GM19455 (cell line): ENCODE data around the gene ABI1.
"Not testable (repeated sequence)": the region's sequence is repeated elsewhere in the genome, so short reads cannot be mapped to it uniquely, and the experiment has no call there.

Experiments
- ATAC-seq: cut with Tn5 transposase; IDR thresholded peaks from one replicate; pipeline ENCODE4 v1.9.1; 2021; ENCODE audit not compliant: unreplicated experiment

Gene ABI1

DNA sequence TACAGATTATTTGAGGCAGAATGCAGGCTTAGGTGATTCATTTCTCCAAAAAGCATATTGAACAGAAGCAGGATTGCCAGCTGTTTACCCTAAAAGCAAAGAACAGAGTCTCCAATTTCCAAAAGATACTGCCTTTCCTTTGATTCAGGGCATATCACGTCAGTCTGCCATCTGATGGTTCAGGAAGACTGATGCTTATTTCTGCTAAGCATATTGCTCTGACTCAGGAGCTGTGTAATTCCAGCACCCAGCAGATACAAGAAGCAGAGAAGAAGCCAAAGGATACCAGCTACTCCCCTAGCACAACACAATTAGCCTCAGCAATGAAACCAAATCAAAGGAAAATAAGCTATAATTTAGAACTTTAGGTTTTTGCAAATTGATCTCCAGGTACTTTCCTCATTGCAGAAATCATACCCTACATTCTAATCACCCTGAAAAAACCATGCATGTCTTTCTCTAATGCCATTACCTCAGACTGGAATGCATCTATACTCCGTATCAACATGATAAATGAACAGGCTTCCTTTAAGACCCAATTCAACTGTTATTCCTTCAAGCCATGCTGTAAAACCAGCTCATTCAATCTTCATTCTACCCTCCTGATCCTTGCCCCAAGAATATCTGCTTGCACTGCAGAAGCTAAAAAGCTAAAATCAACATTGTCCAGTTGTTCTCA lies 55.1 kb downstream of the ABI1 start:
- no peak for ATAC-seq

- no peak for ATAC-seq
These were observed 56.1 kb downstream of the ABI1 start for GRCh38 chr10:26804418-26805393.

GRCh38 chr10:26803849-26804248 lies 56.9 kb downstream of the ABI1 start:
- ATAC-seq: no peak

GRCh38 chr10:26802527-26802926 lies 58.2 kb downstream of the ABI1 start:
- ATAC-seq: no peak

GRCh38 chr10:26801831-26802230 lies 58.9 kb downstream of the ABI1 start:
- ATAC-seq: no peak

DNA sequence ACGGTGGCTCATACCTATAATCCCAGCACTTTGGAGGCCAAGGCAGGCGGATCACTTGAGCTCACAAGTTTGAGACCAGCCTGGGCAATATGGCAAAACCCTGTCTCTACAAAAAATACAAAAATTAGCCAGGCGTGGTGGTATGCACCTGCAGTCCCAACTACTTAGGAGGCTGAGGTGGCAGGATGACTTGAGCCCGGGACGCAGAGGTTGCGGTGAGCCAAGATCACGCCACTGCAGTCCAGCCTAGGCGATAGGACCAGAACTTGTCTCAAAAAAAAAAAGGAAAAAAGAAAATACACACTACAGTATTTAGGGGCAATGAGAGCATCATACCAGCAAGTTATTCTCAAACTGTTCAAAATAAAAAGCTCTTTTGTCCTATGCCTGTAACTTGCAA lies 59.5 kb downstream of the ABI1 start:
- no peak for ATAC-seq

GRCh38 chr10:26800468-26800867 lies 60.3 kb downstream of the ABI1 start:
- ATAC-seq: no peak

DNA sequence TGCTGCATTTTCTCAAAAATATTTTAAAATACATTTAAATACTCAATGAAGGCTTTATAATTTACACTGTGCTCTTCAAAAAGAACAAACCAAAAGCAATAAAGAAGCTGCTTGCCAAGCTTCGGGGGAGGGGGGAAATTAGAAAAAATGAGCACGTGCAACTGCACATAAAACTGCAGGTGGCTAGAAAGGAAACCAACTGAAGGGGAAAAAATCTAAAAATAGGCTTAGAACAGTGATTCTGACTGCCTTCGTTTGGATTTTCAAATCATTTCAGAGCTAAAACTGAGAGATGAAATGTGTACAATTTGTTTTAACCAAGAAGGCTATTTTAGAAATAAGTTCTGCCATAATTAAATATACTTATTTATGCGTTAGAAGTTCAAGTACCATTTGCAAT lies 61.4 kb downstream of the ABI1 start:
- no peak for ATAC-seq

DNA sequence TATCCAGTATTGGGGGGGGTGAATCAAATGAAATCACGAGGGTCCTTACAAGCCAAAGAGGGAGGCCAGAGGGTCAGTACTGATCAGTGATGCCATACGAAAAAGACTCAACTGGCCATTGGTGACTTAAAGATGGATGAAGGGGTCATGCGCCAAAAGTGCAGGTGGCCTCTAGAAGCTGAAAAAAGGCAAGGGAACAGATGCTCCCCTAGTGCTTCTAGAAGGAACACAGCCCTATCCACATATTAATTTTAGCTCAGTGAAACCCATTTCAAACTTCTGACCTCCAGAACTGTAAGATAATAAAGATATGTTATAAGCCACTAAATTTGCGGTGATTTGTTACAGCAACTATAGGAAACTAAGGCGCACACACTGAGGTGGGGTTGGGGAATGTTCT lies 62.5 kb downstream of the ABI1 start:
- ATAC-seq: no peak

GRCh38 chr10:26797340-26797739 lies 63.4 kb downstream of the ABI1 start:
- no peak for ATAC-seq

- ATAC-seq: no peak
These were observed 67.8 kb downstream of the ABI1 start for GRCh38 chr10:26792758-26793495.

GRCh38 chr10:26790221-26790995 lies 70.3 kb downstream of the ABI1 start:
- ATAC-seq: no peak

DNA sequence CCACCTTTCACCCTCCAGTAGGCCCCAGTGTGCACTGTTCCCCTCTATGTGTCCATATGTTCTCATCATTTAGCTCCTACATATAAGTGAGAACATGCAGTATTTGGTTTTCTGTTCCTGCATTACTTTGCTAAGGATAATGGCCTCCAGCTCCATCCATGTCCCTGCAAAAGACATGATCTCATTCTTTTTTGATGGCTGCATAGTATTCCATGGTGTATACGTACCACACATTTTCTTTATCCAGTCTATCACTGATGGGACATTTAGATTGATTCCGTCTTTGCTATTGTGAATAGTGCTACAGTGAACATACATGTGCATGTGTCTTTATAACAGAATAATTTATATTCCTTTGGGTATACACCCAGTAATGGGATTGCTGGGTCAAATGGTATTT lies 71.0 kb downstream of the ABI1 start:
- ATAC-seq: not testable (repeated sequence)

GRCh38 chr10:26787362-26787761 lies 73.4 kb downstream of the ABI1 start:
- no peak for ATAC-seq

DNA sequence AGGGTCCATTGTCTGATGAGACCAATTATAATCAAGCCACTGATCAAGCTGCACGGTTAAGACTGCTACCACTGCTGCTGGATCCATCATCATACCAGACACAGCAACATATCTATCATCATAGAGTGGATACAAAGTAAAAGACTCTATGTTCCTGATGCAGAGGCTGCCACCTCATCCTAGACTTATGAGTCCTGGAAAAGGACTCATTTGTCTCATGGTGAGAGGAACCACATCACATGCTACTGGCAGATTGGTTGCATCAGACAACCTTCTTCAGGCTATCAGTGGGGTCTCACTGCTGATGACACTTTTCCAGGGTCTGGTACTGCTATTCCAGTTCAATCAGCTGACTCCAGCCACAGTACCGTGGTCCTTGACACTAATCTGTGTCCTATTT lies 79.0 kb downstream of the ABI1 start:
- no peak for ATAC-seq

DNA sequence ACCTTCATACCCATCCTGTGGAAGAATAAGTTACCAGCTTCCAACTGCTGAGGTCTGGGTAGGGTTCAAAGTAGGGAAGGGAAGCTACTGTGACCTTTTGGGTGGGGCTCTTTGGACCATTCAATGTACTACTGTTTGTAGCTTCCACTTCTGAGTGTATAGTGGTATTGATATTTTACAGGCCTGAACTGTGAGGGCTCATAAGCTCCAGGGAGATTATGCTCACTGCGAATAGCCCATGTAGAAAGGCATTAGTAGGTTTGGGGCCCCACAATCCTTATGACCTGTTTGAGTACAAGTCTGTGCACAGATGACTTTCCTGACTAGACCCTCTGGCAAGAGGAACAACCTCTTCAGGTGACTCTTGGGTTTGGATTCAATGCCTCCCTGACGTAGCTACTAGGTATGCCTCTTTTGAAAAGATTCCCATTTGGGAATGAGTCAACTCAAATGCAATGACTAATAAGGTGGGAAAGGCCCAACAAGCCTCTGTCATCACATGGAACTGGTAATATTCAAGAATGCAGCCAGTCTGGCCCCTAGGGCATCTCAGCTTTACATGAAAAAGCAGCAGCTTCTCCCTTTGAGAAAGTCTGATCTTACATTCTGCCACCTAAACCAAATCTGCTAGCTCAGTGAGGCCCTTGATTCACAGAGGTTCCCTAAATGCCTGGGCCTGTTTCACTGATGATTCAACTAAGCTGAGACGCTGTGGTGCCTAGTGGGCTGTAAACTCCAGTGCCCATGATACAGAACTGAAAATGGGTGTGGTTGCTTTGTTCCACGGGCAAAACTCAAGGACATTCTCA lies 79.8 kb downstream of the ABI1 start:
- ATAC-seq: peak; percentile 51

GRCh38 chr10:26780106-26780792 lies 80.5 kb downstream of the ABI1 start:
- no peak for ATAC-seq

- ATAC-seq: no peak
These were observed 81.4 kb downstream of the ABI1 start for GRCh38 chr10:26779176-26779860.

DNA sequence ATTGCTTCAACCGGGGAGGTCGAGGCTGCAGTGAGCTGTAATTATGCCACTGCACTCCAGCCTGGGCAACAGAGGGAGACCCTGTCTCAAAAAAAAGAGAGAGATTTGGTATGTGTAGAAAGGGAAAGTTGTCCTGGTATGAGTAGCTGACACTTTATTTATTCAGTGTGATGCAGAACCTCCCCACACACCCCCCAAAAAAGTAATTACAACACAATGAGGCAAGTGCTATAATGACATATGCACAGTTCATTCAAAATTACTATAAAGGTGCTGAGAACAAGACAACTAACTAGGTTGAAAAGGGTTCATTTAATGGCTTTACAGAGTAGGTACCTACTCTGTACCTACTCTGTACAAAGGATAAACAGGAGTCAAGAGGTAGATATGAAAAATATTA lies 83.1 kb downstream of the ABI1 start:
- ATAC-seq: no peak
